Measurements from ENCODE around the gene PMEPA1.

- TF ChIP-seq BHLHE40 (IDR thresholded peaks at IDR 0.05; ENCODE audit: borderline replicate concordance) (no peak), SUZ12 (IDR thresholded peaks at IDR 0.05) (no peak), ZNF384 (IDR thresholded peaks at IDR 0.05) (no peak), FOXA1 (IDR thresholded peaks at IDR 0.05) (no peak), SP1 (IDR thresholded peaks at IDR 0.05) (no peak), TARDBP (IDR thresholded peaks at IDR 0.05) (no peak), FOXM1 (IDR thresholded peaks at IDR 0.05; ENCODE audit: borderline replicate concordance) (no peak), LEF1 (IDR thresholded peaks at IDR 0.05; ENCODE audit: borderline replicate concordance) (no peak), L3MBTL2 (conservative IDR thresholded peaks at IDR 0.05) (no peak), HDGF (IDR thresholded peaks at IDR 0.05; ENCODE audit: borderline replicate concordance) (no peak), ELF4 (IDR thresholded peaks at IDR 0.05) (no peak), NFRKB (IDR thresholded peaks at IDR 0.05) (no peak), FOXK2 (IDR thresholded peaks at IDR 0.05) (no peak), PKNOX1 (IDR thresholded peaks at IDR 0.05) (no peak)
Observed at GRCh38 chr20:57598491-57598890, 111.3 kb downstream of the PMEPA1 start.

Measured in HEK293T (cell line).